Stimulated activated CD4-positive, alpha-beta T cell treated with anti-CD3 and anti-CD28 coated beads, Interleukin-4, amount 100 ng/mL, for 4 hours (primary cell): ENCODE measurements around the gene SLC66A1.
A peak's percentile ranks its signal among the peaks of the same experiment; 100 is the strongest.
"Not testable (repeated sequence)": the region's sequence is repeated elsewhere in the genome, so short reads cannot be mapped to it uniquely, and the experiment has no call there.

Experiments used
- DNase-seq, 2 experiments: peaks; one replicate each; pipeline ENCODE4 v3.0.0-alpha.2; 2020

SLC66A1 gene

DNA sequence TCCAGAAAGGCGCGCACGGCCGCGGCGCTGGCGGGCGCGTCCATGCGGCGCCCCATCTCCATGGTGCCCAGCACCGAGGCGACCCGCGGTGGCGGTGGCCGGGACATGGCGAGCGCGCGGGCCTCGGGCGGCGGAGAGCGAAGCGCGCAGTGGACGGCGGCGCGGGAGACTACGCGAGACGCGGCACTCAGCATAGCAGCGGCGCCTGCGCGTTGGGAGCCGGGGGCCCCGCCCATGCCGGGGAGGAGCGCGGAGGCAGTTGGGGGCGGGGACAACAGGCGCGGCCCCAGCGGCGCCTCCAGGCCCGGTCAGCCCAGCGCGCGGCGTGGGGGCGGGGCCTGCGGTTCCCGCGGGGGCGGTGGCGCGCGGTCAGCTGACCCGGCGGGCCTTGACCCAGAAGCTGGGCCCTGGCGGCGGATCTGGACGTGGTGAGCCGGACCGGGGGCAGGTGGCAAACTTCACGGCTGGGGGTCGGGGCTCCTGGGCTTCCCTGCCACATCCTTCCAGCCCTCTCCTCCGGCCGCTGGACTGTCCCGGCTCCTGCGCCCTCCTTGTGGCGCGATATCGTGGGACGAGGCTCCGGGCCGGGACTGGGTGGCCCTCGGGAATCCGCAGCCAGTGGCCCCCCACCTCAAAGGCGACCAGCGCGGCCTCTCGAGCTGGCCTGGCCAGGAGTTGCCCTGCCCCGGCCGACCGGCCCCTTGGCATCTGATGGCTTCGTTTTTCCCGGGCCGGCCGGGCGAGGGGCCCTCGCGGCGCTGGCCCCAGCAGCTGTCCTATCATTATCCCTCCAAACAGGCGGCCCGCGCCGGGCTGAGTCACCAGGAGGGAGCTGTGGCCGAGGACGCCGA is at the start of gene SLC66A1, which contains the start of gene AKR7A2:
Gene SLC66A1, plus strand, starts transcription at position 396 of the 851 bp plus-strand sequence. CDS start 5,352 bp downstream, outside the sequence.
Gene AKR7A2, minus strand, starts transcription at position 214 of the 851 bp plus-strand sequence. Its CDS starts 20 bp downstream, at position 194.
- DNase-seq, result peak; percentile 85 to 90

GRCh38 chr1:19262744-19263143 is 49.4 kb upstream of the SLC66A1 start:
- DNase-seq, result no peak

- DNase-seq, result no peak
Measured at GRCh38 chr1:19268445-19268844, 43.7 kb upstream of the SLC66A1 start.

DNA sequence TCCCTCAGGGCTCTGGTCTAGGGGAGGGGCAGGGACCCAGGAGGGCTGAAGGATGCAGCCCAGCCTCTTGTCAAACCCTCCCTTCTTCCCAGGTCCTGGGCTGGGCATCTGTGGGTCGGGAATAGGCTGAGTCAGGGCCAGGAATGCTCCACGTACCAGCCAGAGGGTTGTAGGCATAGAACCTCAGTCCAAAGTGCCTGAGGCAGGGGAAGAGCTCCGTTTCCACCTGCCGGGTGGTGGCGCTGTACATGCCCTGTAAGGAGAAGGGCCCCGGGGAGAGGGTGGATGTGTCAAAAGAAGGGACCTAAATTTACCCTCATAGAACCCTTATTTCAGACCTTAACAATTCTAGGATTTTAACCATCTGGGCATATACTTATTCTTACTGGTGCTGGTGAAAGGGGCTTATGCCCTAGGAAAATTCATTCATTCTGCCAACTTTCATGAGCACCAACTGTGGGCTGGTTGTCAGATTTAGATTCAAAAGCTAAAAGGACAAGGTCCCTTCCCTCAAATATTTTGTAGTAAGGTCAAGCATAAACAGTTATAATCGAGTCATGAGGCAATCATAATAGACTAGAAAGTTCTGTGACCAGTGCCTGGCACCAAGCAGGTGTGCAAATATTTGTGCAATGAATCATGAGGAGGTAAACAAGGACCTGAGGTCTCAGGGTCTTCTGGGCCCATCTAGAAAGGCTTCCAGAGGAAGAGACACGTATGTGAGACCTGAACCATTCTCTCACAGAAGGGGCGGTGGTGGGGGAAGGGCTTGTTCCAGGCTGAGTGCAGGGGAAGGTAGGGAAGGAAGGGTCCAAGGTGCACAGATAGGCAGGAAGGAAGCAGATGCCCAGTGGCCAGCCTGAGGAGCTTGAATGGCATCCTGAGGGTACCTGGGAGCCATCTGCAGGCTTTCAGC is 42.4 kb upstream of the SLC66A1 start:
- not testable (repeated sequence) for DNase-seq

- DNase-seq, result not testable (repeated sequence)
Measured at GRCh38 chr1:19270343-19270730, 41.8 kb upstream of the SLC66A1 start.

DNA sequence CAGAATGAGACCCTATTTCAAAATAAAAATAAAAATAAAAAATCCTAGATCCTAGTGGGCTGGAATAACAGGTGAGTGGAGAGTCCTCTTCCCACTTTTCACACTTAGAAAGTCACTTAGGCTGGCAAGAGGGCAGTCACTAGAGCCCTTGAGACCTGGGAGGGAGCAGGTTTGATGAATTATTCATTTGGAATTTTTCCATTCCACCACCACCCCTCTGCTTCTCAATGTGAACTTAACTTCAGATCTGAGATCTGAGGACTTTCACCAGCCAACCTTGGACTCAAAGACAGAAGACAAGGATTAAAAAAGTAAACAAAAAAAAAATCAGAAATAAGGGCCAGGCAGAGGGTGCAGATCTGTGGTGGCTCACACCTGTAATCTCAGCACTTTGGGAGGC is 40.1 kb upstream of the SLC66A1 start:
- DNase-seq, result no peak

- no peak for DNase-seq
Measured at GRCh38 chr1:19273106-19273843, 38.9 kb upstream of the SLC66A1 start.

- not testable (repeated sequence) for DNase-seq
Measured at GRCh38 chr1:19273844-19274531, 38.1 kb upstream of the SLC66A1 start.

GRCh38 chr1:19274636-19275035 is 37.5 kb upstream of the SLC66A1 start:
- no peak for DNase-seq

DNA sequence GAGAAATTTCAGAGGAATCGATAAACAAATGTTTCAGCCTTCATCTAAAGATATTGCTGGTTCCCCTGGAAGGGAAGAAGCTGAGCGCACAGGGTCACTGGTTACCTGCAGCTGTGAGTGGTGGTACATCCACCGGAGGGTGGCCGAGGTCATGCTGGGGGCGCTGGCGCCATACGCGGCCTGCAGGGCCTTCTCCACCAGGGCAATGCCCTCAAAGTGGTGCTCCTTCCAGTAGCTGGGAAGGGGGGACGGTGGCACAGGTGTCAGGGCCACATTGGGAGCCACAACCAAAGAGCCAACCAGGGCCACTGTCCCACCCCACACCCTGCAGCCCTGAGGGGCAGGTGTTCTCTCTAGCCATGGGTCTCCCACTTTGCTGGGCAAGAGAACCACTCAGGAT is 28.2 kb upstream of the SLC66A1 start:
- DNase-seq, result no peak

DNA sequence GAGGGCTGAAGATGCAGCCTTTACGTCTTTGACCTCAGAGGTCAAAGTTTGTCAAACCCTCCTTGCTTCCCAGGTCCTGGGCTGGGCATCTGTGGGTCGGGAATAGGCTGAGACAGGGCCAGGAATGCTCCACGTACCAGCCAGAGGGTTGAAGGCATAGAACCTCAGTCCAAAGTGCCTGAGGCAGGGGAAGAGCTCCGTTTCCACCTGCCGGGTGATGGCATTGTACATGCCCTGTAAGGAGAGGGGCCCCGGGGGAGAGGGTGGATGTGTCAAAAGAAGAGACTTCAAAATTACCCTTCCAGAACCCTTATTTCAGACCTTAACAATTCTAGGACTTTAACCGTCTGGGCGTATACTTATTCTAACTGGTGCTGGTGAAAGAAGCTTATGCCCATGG is 27.2 kb upstream of the SLC66A1 start:
- no peak for DNase-seq

GRCh38 chr1:19285366-19285765 is 26.8 kb upstream of the SLC66A1 start:
- not testable (repeated sequence) for DNase-seq

GRCh38 chr1:19285807-19286206 is 26.3 kb upstream of the SLC66A1 start:
- not testable (repeated sequence) for DNase-seq

DNA sequence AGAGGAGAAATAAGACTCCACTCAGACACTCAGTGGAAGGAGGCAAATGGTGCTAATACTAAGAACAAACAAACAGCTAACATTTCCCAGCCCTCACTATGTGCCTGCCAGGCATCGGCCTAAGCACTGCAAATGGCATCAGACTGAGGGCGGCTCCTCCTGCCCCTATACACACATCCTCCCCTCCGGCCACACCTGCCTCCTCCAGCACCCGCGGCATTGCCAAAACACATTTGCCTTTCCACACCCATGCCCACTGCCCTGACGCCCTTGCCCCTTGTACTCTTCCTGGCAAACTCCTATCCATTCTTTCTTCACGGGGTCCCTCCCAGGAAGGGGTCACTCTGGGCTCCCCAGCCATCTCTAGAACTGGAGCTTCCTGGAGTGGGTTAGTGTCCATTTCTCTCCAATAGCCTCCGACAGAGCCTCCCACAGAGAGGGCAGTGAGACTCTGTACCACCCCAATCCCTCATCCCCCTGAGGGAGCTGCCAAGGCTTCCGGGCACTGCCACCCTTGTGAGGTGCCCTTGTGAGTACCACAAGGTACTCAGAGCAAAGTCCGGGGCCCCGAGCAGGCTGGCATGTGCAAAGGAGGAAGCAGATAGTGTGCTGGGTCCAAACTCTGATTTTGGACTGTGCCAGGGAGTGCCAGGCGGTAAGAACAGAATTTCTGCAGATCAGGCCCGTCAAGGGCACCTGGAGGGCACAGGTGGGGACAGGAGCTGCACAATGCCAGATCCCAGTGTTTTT is 24.5 kb upstream of the SLC66A1 start:
- DNase-seq, result no peak

DNA sequence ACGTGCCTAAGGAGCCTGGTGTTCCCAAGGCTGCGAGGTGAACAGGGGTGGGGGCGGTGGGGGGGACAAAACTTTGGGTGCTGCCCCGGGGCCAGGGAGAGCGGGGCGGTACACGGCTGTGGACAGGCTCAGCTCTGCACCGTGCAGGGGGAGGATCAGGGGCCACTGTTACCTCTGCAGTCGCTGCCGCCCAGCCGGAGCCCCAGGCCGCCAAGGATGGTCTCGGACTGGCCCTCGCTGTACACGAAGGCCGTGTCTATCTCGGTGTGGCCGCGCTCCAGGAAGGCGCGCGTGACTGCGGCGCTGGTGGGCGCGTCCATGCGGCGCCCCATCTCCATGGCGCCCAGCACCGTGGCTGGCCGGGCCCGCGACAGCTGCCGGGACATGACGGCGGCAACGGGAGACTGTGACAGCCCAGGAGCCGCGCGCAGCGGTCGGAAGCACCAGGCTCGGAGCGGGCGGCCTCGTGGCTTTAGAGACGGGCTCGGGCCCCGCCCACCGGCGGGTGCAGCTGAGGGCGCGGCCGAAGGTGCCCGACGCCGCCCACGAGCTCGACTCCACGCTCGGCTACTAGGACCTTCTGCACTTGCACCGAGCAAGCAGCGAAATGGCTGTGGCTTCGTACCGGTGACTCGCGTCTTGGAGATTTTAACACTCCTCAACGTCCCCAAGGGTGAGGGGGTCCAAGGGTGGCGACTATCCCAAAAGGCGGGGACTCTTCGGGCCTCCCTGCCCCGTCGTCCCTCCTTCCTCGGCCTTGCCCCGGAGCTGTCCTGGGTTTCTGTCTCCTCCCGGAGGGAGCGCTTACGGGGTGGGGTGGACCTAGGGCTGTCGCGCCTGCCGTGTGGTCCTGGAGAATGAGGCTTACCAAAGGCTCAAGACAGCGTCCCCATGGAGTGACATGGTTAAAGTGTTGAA is 23.5 kb upstream of the SLC66A1 start, which contains the start of gene AKR7A3:
Gene AKR7A3, minus strand, starts transcription at position 447 of the 918 bp plus-strand sequence. Its CDS starts 61 bp downstream, at position 386.
- peak; percentile 45 to 57 for DNase-seq

DNA sequence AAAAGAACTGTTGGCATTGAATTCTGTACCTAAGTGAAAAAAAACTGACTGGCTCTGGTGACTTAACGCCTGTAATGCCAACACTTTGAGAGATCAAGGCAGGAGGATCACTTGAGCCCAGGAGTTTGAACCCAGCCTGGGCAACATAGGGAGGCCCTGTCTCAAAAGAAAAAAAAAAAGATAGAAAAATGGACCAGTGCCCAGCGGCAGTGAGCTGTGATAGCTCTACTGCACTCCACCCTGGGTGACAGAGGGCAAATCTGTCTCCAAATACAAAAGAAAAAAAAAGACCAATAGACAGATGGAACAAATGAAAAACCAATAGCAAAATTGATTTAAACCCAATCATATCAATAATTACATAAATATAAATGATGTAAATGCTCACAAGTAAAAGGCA is 22.9 kb upstream of the SLC66A1 start:
- DNase-seq, result no peak

GRCh38 chr1:19294638-19295037 is 17.5 kb upstream of the SLC66A1 start:
- no peak for DNase-seq

DNA sequence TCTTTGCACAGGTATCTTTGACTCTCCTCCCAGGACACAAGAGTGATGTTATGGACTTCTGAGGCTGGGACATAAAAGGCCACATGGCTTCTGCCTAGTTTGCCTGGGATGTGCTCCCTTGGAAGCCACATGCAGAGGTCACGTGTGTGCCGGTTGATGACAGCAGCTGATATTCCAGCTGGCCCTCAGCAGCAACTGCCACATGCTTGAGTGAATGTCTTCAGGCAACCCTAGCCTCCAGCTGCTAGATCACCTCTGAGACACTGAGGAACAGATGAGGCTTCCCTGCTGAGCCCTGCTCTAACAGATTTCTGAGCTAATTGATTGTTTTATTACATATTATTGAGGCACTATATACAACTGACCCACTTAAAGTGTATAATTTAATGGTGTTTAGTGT is 11.9 kb upstream of the SLC66A1 start:
- DNase-seq, result no peak

- DNase-seq, result not testable (repeated sequence)
Measured at GRCh38 chr1:19304081-19304480, 8.0 kb upstream of the SLC66A1 start.

DNA sequence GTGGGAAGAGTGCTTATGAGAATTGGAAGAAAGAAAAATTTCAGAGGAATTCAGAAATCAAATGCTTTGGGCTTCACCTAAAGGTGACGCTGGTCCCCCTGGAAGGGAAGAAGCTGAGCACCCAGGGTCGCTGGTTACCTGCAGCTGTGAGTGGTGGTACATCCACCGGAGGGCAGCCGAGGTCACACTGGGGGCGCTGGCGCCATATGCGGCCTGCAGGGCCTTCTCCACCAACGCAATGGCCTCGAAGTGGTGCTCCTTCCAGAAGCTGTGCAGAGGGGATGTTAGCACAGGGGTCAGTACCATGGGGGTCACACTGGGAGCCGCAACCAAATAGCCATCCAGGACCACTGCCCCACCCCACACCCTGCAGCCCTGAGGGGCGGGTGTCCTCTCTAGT is 6.2 kb upstream of the SLC66A1 start:
- DNase-seq, result no peak
